ENCODE results near the gene EPHA3. TPM values are rescaled to one million over a fixed set of nuclear protein-coding genes. Genes with fewer than 3 reads are reported as not detected.

EPHA3 gene
- total RNA-seq, 2 donors from 2014 or later: 3.5 to 10.2 TPM

DNA sequence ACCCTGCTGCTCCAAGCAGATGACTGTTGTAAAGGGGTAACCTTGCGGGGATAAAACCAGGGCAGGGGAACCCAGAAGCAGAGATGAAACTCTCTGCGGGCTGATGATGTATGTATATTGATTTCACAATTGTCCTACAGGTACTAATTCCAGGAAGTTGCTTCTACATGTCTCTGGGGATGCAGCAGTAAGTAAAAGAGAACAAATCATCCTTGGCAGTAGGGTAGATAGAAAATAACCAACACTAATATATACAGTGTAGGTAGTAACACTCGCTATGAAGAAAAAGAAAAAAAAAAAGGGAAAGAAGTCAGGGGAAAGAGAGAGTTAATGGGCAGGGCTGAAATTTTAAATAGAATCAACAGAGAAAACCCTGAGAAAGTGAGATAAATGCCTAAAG lies 50.2 kb downstream of the EPHA3 start:
- Histone ChIP-seq H3K36me3 (no peaks in the 10 kb centered on the region), H3K4me3 (no peak overlapping the region), H3K27ac (no peak overlapping the region), H3K9me3 (no peaks in the 10 kb centered on the region), H3K4me1 (ENCODE audit: control insufficient read depth in 1 of 2, low read depth in 2 of 2) (no peaks in the 10 kb centered on the region), H3K27me3 (replicated peaks; ENCODE audit: insufficient read depth) (no peaks in the 10 kb centered on the region)
- TF ChIP-seq, protein P1, sequence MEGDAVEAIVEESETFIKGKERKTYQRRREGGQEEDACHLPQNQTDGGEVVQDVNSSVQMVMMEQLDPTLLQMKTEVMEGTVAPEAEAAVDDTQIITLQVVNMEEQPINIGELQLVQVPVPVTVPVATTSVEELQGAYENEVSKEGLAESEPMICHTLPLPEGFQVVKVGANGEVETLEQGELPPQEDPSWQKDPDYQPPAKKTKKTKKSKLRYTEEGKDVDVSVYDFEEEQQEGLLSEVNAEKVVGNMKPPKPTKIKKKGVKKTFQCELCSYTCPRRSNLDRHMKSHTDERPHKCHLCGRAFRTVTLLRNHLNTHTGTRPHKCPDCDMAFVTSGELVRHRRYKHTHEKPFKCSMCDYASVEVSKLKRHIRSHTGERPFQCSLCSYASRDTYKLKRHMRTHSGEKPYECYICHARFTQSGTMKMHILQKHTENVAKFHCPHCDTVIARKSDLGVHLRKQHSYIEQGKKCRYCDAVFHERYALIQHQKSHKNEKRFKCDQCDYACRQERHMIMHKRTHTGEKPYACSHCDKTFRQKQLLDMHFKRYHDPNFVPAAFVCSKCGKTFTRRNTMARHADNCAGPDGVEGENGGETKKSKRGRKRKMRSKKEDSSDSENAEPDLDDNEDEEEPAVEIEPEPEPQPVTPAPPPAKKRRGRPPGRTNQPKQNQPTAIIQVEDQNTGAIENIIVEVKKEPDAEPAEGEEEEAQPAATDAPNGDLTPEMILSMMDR (IDR thresholded peaks at IDR 0.05): no peak
- ATAC-seq (ENCODE audit: insufficient number of reproducible peaks, low FRiP score, low read depth) (no peak), DNase-seq (ENCODE audit: low spot score) (no peak)

DNA sequence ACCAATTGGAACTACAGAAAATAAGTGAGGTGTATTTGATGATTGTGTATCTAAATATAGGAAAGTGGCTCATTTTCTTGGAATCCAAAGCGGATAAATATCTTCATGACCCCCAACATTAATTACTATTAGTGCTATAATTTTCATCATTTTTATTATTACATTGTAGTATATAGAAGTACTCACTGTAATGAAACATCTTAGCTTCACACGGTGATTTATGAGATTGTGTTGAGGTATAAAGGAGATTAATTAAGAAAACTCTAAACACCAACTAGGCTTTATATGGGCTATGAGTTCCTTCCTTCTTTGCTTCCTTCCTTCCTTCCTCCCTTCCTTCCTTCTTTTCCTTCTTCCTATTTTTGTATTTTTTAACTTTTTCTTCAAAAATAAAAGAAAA lies 52.2 kb downstream of the EPHA3 start:
- DNase-seq (ENCODE audit: low spot score) (no peak), ATAC-seq (ENCODE audit: insufficient number of reproducible peaks, low FRiP score, low read depth) (no peak)
- Histone ChIP-seq H3K27me3 (replicated peaks; ENCODE audit: insufficient read depth) (no peaks in the 10 kb centered on the region), H3K36me3 (no peaks in the 10 kb centered on the region), H3K9me3 (no peaks in the 10 kb centered on the region), H3K4me3 (no peak overlapping the region), H3K27ac (no peak overlapping the region), H3K4me1 (ENCODE audit: control insufficient read depth in 1 of 2, low read depth in 2 of 2) (no peaks in the 10 kb centered on the region)
- TF ChIP-seq, protein P1 (IDR thresholded peaks at IDR 0.05): no peak

GRCh38 chr3:89164774-89165173 lies 57.4 kb downstream of the EPHA3 start:
- TF ChIP-seq, protein P1 (IDR thresholded peaks at IDR 0.05): no peak
- Histone ChIP-seq H3K36me3 (no peaks in the 10 kb centered on the region), H3K27ac (no peak overlapping the region), H3K9me3 (no peaks in the 10 kb centered on the region), H3K27me3 (replicated peaks; ENCODE audit: insufficient read depth) (no peaks in the 10 kb centered on the region), H3K4me3 (no peak overlapping the region), H3K4me1 (ENCODE audit: control insufficient read depth in 1 of 2, low read depth in 2 of 2) (no peaks in the 10 kb centered on the region)
- DNase-seq (ENCODE audit: low spot score) (no peak), ATAC-seq (ENCODE audit: insufficient number of reproducible peaks, low FRiP score, low read depth) (no peak)

DNA sequence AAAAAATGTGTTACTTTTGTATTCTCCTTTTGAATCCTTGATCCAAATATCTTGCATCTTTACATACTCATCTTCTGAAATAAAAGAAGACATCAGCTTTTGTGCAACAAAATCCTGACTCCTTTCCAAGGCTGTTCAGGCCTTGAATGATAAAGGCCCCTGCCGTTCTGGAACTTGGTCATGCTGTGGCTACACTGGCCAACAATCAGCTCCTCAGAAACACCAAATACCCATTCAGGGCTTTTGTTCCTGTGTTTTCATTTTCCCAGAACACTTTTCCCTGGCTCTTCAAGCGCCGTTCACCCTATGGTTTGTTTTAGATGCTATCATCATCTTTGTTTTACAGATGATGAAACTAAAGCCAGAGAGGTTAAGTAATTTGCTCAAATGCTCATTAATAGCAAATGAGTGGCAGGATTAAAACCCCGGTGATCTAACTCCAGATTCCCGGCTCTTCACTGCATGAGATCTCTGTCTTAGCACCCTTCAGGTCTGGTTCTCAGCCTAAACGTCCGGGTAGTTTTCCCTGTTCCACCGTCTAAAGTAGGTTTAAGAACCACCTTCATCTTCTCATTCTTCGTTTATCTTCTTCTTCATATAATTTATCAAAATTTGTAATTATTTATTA lies 58.3 kb downstream of the EPHA3 start:
- Histone ChIP-seq H3K4me1 (ENCODE audit: control insufficient read depth in 1 of 2, low read depth in 2 of 2) (no peaks in the 10 kb centered on the region), H3K9me3 (no peaks in the 10 kb centered on the region), H3K27ac (no peak overlapping the region), H3K4me3 (no peak overlapping the region), H3K36me3 (no peaks in the 10 kb centered on the region), H3K27me3 (replicated peaks; ENCODE audit: insufficient read depth) (no peaks in the 10 kb centered on the region)
- no peak for ATAC-seq (ENCODE audit: insufficient number of reproducible peaks, low FRiP score, low read depth)
- DNase-seq (ENCODE audit: low spot score): no peak
- TF ChIP-seq, protein P1 (IDR thresholded peaks at IDR 0.05): no peak

GRCh38 chr3:89171687-89172545 lies 64.5 kb downstream of the EPHA3 start:
- Histone ChIP-seq H3K27ac (no peak overlapping the region), H3K4me3 (no peak overlapping the region), H3K4me1 (ENCODE audit: control insufficient read depth in 1 of 2, low read depth in 2 of 2) (no peaks in the 10 kb centered on the region), H3K9me3 (no peaks in the 10 kb centered on the region), H3K36me3 (no peaks in the 10 kb centered on the region), H3K27me3 (replicated peaks; ENCODE audit: insufficient read depth) (no peaks in the 10 kb centered on the region)
- TF ChIP-seq, protein P1 (IDR thresholded peaks at IDR 0.05): no peak
- ATAC-seq (ENCODE audit: insufficient number of reproducible peaks, low FRiP score, low read depth) (no peak), DNase-seq (ENCODE audit: low spot score) (no peak)

All from thoracic aorta (tissue), 2 donors.